NCI-H526 (cell line): ENCODE measurements around the gene ADCYAP1R1.

Experiments
- DNase-seq, 2 experiments: peaks; one replicate each; lab custom pipeline; 2025; lab: John Stamatoyannopoulos, UW

Gene ADCYAP1R1

DNA sequence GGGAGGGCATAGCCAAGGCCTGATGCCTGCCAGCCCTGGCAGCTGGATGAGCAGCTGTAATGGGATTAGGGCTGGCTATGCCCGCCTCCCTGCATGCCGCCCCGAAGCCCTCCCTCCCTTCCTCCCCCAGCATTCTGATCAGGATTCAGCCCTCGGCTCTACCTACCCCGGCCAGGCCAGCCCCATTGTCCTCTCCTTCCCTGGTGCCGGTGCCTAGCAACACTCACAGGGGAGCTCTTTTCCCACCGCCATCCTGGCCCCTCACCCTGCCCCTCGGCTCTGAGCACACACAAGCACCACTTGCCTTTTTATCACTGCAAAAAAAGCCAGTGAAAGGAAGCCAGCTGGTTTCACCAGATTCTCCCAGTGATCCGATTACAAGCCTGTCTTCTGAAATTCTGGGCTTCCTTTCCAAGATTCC, 9.0 kb upstream of the ADCYAP1R1 start:
- DNase-seq: no peak

DNA sequence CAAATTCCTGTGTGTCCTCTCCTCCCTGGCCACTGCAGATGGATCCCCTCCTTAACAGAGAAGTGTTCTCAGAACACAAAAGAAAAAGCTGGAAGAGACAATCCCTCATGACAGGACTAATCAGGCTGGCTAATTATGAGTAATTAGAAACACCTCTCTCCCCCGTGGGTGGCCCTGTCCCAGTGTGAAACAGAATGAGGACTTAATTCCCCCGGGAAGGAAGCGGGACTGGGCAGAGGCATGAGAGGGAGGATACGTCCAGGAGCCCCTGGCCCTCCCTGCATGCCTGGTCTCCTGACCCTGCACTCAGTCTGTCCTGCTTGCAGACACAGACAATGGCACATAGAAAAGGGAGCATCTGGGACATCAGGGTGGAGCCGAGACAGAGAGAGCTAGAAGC, 7.6 kb upstream of the ADCYAP1R1 start:
- no peak for DNase-seq

DNA sequence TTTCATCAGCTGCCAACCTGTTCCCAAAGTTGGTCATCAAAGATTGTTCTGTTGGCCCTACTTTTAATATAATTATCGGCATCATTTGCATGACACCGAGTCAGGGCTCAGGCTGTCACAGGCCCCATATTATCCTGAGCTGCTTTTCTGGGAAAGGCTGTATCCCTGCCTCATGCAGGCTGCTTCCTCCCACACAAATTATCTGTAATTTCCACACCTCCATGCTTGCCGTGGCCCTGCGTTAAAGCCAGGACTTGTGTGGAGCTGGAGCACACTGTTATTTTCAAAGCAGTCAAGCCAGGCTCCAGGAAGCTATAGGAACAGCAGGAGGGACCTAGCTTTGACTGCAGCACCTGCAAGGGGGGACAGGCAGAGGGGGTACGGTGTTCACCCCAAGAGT, 5.4 kb upstream of the ADCYAP1R1 start:
- DNase-seq: peak; percentile 65 to 85

DNA sequence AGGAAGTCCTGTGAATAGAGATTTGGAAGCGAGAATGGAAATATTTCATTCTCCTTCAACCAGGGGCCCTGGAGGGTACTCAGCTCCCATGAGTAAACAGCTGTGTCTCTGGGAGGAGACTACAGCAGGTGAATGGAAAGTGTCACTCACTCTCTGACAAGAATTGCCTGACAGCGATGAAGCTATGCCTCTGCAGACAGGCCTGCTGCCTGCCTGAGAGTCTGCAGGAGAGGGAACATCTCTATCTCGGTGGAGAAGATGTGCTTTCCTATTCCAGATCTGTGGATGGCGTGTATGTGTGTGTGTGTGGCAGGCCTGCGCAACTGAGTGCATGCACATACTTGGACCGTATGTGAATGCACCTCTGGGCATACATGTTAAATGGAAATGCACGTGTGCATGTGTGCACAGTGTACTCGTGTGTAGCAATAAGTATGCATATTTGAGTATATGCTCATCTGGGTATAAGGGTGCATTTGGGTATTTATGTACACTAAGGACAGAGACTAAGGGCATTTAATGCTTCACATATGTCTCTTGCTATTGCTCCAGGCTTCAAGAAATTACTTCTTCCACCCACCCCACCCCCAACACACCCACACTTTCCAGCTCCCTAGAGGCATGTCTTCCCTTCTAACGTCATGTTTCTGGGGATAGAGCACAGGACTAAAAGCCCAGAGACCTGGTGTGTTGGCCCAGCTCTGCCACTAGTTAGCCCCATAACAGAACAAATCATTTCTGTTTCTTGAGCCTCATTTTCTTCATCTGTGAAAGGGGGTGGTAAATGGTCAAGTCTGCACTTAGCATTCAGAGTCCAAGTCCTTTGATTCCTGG, 4.6 kb upstream of the ADCYAP1R1 start:
- peak; percentile 55 to 59 for DNase-seq

DNA sequence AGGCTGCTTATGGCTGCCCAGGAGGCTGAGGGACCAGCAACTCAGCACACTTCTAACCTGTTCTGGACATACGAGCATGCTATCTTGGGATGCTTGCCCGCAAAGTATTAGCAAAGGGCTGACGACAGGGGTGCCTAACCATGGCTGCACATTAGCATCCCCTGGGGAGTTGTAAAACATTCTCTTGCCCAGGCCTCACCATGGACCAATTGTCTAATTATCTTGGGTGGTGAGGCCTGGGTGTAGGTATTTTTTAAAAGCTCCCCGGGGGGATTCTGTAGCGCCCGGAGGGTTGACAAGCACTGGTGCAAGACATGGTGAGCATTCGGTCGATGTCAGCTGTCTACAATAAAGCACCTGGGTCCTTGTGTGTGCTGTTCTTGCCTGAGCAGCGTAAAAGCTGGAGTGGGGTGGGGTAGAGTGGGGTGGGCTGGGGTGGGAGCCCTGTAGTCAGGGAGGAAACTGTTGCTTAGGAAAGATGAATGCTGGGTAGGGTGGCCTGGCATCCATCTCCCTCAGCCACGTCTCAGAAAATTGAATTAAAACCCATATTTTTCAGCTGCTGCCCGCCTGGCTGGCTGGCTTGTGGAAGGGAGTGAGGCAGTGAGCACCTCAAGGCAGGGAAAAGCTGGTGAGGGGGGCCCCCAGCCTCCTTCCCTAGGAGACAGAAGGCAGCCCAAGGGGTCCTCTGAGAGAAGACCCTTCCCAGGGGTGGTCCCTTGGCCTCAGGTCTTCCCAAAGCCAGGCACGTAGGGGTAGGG, 2.9 kb upstream of the ADCYAP1R1 start:
- peak; percentile 84 to 93 for DNase-seq

DNA sequence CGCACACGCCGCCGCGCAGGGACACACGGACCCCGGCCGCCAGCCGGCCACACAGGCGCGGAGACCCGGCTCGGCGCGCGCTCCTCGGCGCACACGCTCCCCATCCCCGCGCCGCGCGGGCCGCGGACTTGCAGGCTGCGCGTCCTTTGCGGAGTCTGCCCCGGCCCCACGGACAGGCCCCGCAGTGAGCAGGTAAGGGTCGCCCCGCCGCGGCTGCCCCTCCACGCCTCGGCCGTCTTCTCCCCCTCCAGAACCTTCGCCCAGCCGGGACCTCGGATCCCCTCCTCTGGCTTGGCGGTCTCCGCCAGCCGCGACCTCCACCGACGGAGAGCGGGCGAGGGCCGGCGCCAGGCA, 356 bp downstream of the ADCYAP1R1 start:
- DNase-seq: no peak

DNA sequence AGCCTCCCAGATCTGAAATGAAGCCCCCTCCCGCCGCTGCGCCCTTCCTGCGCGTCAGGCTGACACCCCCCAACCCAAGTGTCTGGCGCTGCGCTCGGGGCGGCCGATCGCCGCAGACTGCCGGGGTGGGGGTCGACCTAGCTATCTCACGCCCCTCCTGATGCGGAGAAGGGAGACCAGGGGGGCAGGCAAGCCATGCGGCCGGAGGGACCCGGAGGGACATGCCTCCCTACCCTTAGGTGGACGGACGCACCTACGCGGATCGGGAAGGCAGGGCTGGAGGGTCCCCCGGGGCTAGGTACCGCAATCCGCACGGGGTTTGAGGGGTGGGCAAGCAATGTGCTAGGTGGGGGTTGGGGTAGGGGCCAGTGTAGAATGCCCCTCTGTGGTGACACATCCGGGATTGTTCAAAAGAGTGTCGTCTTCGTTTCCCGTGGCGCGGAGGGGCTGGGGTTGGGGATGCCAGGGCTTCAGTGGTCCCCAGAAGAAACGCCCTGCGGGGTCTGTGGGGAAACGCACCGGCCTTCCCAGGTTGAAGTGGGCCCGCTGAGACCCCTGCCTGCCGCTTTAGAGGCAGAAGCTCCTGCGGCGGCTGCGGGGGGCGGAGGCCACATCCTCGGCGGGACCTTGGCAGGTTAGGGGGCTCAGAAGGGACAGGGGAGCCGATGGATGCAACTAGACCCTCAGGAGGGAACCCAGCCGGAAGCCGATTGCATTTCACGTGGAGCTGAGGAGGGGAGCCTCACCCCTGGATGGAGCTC, 913 bp downstream of the ADCYAP1R1 start:
- DNase-seq: no peak

DNA sequence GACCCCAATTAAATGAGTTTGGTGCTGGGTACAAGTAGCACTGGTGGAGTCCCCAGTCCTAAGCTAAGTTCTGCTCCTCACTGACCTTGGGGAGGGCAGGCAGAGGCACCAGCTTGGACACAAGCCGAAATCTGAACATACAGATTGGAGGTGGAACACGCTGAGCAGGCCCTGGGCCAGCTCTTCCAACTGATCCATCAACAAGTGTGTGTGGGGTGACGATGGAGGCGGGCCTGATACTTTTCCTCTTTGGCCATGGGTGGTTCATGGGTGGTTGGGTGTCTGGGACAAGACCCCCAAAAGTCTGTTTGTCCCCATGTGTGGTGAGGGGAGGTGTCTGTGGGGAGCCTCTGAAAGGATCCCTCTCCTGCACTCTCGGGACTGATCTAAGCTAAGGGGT, 1.9 kb downstream of the ADCYAP1R1 start:
- DNase-seq: no peak

DNA sequence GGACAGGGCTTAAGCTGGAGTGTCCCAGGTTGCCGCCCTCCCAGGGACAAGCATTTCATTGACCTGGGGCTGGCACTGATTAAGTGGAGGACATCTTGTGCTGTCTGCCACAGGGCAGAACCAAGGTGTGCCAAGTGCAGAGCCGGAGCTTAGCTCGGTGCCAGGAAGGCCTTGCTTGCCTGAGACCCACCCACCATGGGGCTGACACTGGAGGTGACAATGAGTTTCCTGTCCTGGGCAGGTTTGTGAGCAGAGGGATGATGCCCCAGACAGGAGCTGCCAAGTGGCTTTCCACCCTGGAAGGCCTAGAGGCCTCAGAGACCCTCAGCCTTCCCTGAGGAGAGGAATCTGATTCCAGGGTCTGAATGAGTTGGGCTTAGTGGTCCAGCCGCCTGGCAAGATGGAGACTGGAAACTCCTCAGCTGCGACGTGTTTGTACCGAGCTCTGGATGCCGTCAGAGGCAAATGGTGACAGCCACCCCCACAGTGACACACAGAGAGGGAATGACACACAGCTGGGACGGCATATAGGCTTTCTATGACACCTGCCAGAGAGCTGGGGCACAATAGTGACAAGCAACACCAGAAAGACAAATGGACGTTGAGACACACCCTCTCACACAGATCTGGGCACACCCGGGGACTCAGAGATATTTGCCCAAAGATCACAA, 2.6 kb downstream of the ADCYAP1R1 start:
- DNase-seq: no peak

DNA sequence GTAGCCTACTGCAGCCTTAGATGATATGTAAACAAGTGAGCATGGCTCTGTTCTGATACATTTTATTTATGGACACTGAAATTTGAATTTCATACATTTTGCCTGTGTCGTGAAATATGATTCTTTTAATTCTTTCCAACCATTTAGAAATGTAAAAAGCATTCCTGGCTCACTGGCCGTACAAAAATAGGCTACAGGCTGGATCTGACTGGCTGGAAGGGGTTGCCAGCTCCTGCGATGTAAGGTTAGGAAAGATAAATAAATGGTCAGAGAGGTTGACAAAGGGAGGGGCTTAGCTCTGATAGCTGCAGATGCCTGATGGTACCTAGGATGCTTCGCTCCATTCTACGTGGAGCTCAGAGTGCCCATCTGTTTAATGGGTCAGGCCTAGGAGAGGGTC, 3.4 kb downstream of the ADCYAP1R1 start:
- peak in 1 of 2 experiments; percentile 35 for DNase-seq

DNA sequence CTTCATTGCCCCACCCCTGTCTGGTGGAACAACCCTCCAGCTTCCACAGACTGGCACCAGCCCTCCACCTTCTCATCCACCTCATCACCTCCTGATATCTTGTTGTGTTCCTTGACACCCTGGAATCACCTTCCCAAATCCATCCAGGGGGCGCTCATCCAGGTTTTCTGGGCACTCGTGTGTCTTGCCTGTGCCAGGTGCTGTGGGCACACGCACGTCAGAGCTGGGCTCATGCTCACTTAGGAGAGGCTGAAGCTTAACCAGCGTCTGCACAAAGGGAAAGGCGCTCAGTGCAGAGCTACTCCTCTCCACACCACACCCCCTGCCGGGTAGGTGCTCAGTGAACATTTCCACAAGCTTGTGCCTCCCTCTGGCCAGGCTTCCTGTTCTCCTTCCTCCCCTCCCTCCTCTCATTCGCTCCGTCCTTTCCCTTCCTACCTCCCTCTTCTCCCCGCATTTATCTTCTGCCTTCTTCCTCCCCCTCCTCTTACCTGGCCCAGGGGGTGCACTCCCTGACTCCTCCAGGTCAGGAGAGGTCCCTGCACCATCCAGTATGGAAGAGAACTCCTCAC, 4.8 kb downstream of the ADCYAP1R1 start:
- DNase-seq: peak; percentile 15 to 56

DNA sequence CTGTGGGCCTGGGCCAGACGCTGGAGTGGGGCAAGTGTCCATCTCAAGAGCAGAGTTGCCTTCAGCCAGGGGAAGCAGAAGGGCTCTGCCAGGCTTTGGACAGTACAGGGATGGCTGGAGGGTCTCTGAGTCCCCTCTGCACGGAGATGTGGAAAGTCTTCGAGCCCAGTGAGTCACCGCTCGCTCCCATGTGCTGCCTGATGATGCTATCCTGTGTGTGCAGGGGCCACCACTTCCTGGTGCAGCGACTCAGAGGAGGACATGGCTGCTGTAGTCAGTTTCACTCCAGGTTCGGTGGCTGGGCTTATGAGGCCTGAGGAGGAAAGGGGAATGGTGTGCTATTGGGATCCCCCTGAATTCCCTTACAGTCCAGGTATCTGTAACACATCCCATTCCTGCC, 6.0 kb downstream of the ADCYAP1R1 start:
- no peak for DNase-seq

DNA sequence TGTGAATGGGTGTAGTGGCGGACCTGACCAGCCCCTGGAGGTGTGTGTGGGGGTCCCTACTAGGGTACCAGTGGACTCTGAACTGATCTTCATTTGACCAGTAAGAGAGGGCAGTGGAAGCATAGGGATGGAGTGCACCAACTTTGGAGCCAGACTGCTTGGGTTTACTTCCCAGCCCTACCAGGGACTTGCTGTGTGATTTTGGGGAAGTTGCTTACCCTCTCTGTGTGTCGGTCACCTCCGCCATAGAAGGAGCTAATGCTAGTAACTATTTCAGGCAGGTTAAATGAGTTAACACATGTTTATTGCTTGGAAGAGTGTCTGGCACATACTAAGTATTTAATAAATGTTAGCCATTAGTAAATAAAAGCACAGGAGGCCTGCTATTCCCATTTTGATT, 6.6 kb downstream of the ADCYAP1R1 start:
- no peak for DNase-seq

DNA sequence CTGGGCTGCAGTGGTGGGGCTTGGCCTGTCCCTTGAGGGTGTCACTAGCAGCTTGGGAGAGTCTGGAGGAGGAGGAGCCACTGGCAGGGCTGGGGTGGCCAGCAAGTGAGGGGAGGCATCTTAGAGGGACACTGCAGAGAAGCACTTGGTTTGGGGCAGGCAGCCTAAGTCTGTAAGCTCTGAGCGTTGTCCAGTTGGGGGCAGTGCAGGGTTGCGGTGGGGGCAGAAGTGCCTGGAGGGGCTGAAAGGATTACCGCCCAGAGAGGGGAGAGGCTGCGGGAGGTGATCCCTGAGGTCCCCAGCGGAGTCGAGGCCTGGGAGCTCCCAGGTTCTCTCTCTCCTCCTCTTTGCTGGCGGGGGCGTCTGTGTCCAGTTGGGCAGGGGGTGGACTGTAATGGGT, 7.4 kb downstream of the ADCYAP1R1 start:
- no peak for DNase-seq

DNA sequence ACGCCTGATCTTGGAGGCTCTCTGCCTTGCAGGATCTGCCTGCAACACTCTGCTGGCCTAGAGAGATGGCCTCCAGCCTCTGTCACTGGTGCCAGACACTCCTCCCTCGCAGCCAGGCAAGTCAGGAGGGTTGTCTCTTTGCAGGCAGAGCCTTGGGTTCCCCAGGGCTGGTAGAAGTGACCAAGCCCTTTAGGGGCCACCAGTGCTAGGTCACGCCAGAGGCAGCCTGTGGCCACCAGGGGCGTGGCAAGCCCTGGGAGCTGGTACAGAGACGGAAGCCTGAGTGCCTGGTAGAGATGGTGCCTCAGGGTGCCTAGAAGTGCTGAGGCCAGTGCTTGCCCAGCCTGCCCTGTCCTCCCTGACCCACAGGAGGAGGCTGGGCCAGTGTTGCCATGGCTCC, 9.1 kb downstream of the ADCYAP1R1 start:
- no peak for DNase-seq

DNA sequence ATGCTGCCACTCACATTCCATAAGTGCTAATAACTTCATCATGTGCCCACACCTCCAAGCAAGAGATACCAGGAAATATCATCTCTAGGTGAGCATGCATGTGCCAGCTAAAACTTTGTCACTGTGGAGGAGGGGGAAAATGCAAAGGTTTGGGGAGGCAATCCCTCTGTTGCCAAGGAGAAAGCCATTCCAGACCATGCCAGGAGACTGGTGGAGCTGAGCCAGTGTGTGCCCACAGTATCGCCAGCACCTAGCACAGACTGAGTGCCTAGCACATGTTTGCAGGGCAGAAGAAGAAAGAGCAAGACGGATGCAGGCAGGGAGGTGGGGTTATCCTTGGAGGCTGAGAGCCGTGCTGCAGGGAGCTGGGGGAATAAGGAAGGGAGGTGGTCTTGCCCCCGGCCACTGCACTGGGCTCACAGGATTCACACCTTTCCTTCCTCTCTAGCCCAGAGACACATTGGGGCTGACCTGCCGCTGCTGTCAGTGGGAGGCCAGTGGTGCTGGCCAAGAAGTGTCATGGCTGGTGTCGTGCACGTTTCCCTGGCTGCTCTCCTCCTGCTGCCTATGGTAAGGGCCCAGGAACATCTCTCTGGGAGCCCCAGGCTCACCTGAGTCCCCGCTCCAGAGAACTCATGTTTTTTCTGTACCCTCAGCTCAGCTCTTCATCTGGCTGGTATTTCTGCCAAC, 10.8 kb downstream of the ADCYAP1R1 start:
- no peak for DNase-seq

DNA sequence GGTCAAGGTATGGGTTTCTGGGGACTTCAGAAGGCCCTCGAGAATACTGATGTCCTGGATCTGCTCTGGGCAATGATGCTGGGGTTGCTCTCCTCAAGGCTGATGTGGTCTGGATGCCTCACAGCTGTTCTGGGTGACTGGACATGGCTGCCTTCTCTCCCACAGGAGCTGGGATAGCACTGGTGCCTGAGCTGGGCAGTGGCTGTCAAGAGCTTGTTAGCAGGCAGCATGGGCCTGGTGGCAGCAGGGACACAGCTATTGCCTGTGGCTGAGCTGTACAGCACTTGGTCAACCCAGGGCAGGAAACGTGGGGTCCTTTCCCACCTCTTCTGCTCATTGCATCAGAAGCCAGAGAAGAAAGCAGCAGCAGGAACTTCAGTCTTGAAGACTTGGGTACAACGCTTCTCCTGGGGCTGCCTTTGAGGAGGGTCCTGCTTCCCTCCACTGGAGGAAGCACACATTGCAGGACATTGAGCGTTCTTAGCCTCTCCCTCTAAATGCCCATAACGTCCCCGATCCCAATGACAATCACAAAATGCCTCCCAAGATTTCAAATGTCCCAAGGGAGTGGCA, 13.0 kb downstream of the ADCYAP1R1 start:
- no peak for DNase-seq

DNA sequence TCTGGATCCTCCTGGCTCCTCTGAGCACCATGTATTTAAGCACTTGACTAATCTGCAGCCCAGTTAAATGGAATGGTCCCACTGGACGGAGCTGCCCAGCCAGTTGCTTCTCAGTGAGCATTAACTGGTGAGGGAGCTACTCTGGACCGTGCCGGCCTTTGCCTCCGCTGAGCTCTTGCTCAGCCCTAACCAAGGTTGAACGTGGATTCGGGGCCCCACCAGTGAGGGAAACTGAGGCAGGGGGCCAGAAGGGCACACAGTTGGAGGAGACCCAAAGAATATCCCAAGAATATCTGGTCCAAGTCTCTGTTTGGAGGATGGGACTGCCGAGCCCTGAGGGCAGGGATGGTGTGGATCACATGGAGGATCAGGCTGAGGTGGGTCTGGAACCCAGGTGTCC, 13.7 kb downstream of the ADCYAP1R1 start:
- no peak for DNase-seq

DNA sequence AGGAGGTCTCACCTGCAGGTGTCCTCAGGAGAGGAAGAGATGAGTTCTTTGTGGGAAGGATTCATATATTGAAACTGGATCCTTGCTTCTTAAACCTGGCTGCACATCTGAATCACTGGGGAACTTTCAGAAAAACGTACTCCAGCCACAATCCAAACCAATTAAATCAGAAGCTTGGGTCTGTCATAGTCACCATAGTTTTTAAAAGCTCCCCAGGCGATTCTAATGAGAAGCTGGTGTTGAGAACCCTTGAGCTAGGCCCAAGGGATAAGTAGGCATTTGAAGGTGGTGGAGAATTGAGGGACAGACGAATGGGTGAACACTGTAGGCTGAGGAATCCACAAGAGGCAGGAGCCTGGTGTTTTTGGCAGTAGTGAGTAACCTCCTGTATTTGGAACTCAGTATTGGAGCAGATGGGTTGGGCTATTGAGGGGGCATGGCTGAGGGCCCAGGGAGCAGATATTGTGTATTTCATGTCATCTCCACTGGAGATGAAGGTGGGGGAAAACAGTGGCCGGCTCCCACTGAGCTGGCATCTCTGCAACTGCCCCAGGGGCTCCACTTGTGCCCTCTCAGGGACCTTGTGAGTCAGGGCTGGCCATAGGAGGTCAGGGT, 14.5 kb downstream of the ADCYAP1R1 start:
- no peak for DNase-seq

DNA sequence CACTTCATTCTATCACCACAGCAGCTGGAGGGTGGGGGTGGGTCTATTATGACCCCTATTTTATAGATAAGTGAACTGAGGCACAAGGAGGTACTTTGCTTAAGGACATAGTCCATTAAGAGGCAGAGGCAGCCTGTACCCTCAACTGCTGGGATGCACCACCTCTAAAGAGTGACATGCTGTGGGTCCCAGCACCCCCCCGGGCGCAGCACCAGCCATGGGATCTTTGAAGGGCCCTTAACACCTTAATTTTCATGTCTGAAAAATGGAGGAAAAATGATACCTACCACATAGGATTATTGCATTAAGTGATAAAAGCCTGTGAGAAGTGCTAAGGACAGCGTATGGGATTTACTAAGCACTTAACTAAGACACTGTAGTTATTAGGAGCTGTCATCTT, 15.4 kb downstream of the ADCYAP1R1 start:
- DNase-seq: no peak
